ENCODE measurements around the gene SPAG6.

SPAG6 gene

DNA sequence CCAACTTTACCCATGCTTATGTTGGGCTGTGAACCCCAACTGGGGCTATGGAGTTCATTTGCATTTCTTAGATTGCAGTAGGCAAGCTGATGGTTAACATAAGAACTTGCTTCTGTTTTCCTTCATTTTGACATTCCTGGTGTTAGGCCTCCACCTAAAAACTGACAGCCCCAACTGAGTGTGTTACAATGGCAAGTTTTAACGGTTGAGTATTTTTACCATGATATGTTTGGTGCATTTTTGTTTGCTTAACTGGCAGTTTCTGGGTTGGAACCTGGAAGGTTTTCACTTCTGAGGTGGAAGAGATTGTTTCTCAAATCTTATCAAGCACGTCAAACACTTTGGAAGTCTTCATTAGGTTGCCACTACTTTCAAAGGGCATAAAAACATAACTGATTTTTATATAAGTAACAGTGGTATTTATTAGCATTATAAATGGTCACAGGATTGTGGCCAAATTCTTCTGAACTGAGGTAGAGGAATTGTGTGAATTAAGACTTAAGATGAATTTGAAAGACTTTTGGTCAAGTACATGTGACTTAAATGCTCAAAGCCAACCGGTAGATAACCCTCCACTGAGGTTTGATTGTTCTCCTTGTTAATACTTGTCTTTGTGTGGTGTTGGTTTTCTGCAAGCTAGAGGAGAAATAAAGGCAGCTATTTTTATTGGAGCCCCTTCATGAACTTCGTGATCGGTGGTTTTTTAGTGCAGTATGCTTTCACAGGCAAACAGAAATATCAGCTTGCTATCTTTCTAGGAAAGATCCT, 21.6 kb upstream of the SPAG6 start:
- H3K27ac ChIP-seq (ENCODE audit: low read length), result no peak overlapping the region
- H3K4me3 ChIP-seq (ENCODE audit: low read length), result peak overlapping the region; percentile 16; the same call in 1 of the 2 replicates
- no peak overlapping the region for H3K9ac ChIP-seq (ENCODE audit: low read depth, low read length)
- H3K36me3 ChIP-seq (ENCODE audit: insufficient read depth, low read depth, low read length), result no peaks in the 10 kb centered on the region
- peaks cover 28% of the 10 kb centered on the region; the same call in 1 of the 2 replicates for H3K4me1 ChIP-seq (ENCODE audit: insufficient read depth, low read length)
- no peaks in the 10 kb centered on the region for H3K9me3 ChIP-seq (ENCODE audit: insufficient read depth, low read depth, low read length)
- peaks cover 82% of the 10 kb centered on the region for H3K27me3 ChIP-seq (ENCODE audit: insufficient read depth, low read length)

- H3K27me3 ChIP-seq (ENCODE audit: insufficient read depth, low read length), result peaks cover 82% of the 10 kb centered on the region
- H3K27ac ChIP-seq (ENCODE audit: low read length), result no peak overlapping the region
- no peak overlapping the region for H3K4me3 ChIP-seq (ENCODE audit: low read length)
- H3K9me3 ChIP-seq (ENCODE audit: insufficient read depth, low read depth, low read length), result no peaks in the 10 kb centered on the region
- peaks cover 1% of the 10 kb centered on the region; the same call in 1 of the 2 replicates for H3K36me3 ChIP-seq (ENCODE audit: insufficient read depth, low read depth, low read length)
- no peak overlapping the region for H3K9ac ChIP-seq (ENCODE audit: low read depth, low read length)
- H3K4me1 ChIP-seq (ENCODE audit: insufficient read depth, low read length), result peaks cover 28% of the 10 kb centered on the region; the same call in 1 of the 2 replicates
These were observed 20.9 kb upstream of the SPAG6 start for GRCh38 chr10:22324413-22324812.

GRCh38 chr10:22324893-22325271, 20.4 kb upstream of the SPAG6 start:
- Histone ChIP-seq H3K27ac (ENCODE audit: low read length) (no peak overlapping the region), H3K4me1 (ENCODE audit: insufficient read depth, low read length) (peaks cover 28% of the 10 kb centered on the region; the same call in 1 of the 2 replicates), H3K36me3 (ENCODE audit: insufficient read depth, low read depth, low read length) (peaks cover 5% of the 10 kb centered on the region; the same call in 1 of the 2 replicates), H3K4me3 (ENCODE audit: low read length) (peak overlapping the region; percentile 75), H3K27me3 (ENCODE audit: insufficient read depth, low read length) (peaks cover 82% of the 10 kb centered on the region), H3K9ac (ENCODE audit: low read depth, low read length) (no peak overlapping the region), H3K9me3 (ENCODE audit: insufficient read depth, low read depth, low read length) (no peaks in the 10 kb centered on the region)

GRCh38 chr10:22325272-22326144, 19.8 kb upstream of the SPAG6 start:
- Histone ChIP-seq H3K36me3 (ENCODE audit: insufficient read depth, low read depth, low read length) (peaks cover 5% of the 10 kb centered on the region; the same call in 1 of the 2 replicates), H3K9me3 (ENCODE audit: insufficient read depth, low read depth, low read length) (no peaks in the 10 kb centered on the region), H3K27me3 (ENCODE audit: insufficient read depth, low read length) (peaks cover 83% of the 10 kb centered on the region), H3K4me3 (ENCODE audit: low read length) (peak overlapping the region; percentile 75), H3K9ac (ENCODE audit: low read depth, low read length) (no peak overlapping the region), H3K4me1 (ENCODE audit: insufficient read depth, low read length) (peaks cover 26% of the 10 kb centered on the region; the same call in 1 of the 2 replicates), H3K27ac (ENCODE audit: low read length) (no peak overlapping the region)

DNA sequence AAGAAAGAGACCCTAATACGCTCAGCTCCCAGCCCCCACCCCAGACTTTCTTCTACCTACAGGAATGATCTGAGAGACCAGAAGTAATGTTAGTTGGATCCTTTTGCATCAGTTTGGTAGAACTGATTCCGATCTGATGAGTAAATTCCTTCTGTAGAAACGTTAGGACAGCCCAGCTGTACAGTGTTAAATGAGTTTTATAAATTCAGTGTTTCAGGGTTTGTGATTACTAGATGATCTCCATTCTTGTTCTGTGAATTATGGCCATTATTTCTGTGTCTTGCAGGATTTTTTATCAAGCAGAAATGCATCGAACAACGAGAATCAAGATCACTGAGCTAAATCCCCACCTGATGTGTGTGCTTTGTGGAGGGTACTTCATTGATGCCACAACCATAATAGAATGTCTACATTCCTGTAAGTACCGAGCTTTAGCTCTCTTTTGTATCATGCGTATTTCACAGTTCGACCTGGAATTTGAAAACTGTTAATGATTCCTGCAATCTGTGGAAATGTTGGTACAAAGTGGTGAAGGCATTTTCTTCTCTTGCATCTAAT, 19.1 kb upstream of the SPAG6 start:
- Histone ChIP-seq H3K36me3 (ENCODE audit: insufficient read depth, low read depth, low read length) (peaks cover 5% of the 10 kb centered on the region; the same call in 1 of the 2 replicates), H3K4me3 (ENCODE audit: low read length) (peak overlapping the region; percentile 74), H3K27ac (ENCODE audit: low read length) (no peak overlapping the region), H3K4me1 (ENCODE audit: insufficient read depth, low read length) (peaks cover 26% of the 10 kb centered on the region; the same call in 1 of the 2 replicates), H3K27me3 (ENCODE audit: insufficient read depth, low read length) (peaks cover 91% of the 10 kb centered on the region), H3K9ac (ENCODE audit: low read depth, low read length) (no peak overlapping the region), H3K9me3 (ENCODE audit: insufficient read depth, low read depth, low read length) (no peaks in the 10 kb centered on the region)

GRCh38 chr10:22329150-22329549, 16.1 kb upstream of the SPAG6 start:
- Histone ChIP-seq H3K9ac (ENCODE audit: low read depth, low read length) (no peak overlapping the region), H3K9me3 (ENCODE audit: insufficient read depth, low read depth, low read length) (peaks cover 3% of the 10 kb centered on the region; the same call in 1 of the 2 replicates), H3K4me3 (ENCODE audit: low read length) (no peak overlapping the region), H3K27ac (ENCODE audit: low read length) (no peak overlapping the region), H3K27me3 (ENCODE audit: insufficient read depth, low read length) (peaks cover 96% of the 10 kb centered on the region), H3K4me1 (ENCODE audit: insufficient read depth, low read length) (peaks cover 19% of the 10 kb centered on the region; the same call in 1 of the 2 replicates), H3K36me3 (ENCODE audit: insufficient read depth, low read depth, low read length) (peaks cover 5% of the 10 kb centered on the region; the same call in 1 of the 2 replicates)

DNA sequence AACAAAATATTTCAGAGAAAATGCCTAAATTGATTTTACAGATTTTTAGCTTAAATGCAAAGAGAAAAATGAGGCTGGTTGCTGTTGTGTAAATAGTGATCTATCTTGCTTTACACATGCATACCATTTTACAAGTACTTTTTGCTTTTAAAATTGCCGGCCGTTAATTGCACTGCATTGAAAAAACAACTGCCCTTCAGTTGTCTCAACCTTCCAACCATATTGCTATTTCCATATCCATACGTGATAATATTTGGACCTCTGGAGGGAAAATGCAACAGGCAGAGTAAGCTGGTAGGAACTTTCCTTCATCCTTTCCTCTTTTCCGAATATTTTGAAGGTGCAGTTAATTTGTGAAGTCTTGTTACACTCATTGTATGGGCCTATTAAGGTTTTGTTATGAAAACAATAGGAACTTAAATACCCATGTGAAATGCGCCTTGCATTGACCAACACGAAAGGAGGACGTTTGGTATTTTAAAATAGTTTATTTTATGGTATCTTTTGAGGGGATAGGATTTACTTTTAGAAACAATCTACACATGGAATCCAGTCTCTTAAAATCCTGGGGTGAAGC, 13.1 kb upstream of the SPAG6 start:
- no peak overlapping the region for H3K9ac ChIP-seq (ENCODE audit: low read depth, low read length)
- H3K4me1 ChIP-seq (ENCODE audit: insufficient read depth, low read length), result no peaks in the 10 kb centered on the region
- H3K4me3 ChIP-seq (ENCODE audit: low read length), result no peak overlapping the region
- H3K27me3 ChIP-seq (ENCODE audit: insufficient read depth, low read length), result peaks cover 100% of the 10 kb centered on the region
- H3K36me3 ChIP-seq (ENCODE audit: insufficient read depth, low read depth, low read length), result peaks cover 5% of the 10 kb centered on the region; the same call in 1 of the 2 replicates
- no peak overlapping the region for H3K27ac ChIP-seq (ENCODE audit: low read length)
- H3K9me3 ChIP-seq (ENCODE audit: insufficient read depth, low read depth, low read length), result peaks cover 3% of the 10 kb centered on the region; the same call in 1 of the 2 replicates

- Histone ChIP-seq H3K4me1 (ENCODE audit: insufficient read depth, low read length) (no peaks in the 10 kb centered on the region), H3K27ac (ENCODE audit: low read length) (no peak overlapping the region), H3K9me3 (ENCODE audit: insufficient read depth, low read depth, low read length) (peaks cover 3% of the 10 kb centered on the region; the same call in 1 of the 2 replicates), H3K27me3 (ENCODE audit: insufficient read depth, low read length) (peaks cover 100% of the 10 kb centered on the region), H3K9ac (ENCODE audit: low read depth, low read length) (no peak overlapping the region), H3K4me3 (ENCODE audit: low read length) (peak overlapping the region; percentile 51; the same call in 1 of the 2 replicates), H3K36me3 (ENCODE audit: insufficient read depth, low read depth, low read length) (peaks cover 5% of the 10 kb centered on the region; the same call in 1 of the 2 replicates)
These were observed 11.9 kb upstream of the SPAG6 start for GRCh38 chr10:22333167-22333974.

GRCh38 chr10:22333975-22334282, 11.4 kb upstream of the SPAG6 start:
- H3K27me3 ChIP-seq (ENCODE audit: insufficient read depth, low read length), result peaks cover 100% of the 10 kb centered on the region
- H3K9ac ChIP-seq (ENCODE audit: low read depth, low read length), result no peak overlapping the region

GRCh38 chr10:22334414-22335172, 10.7 kb upstream of the SPAG6 start:
- Histone ChIP-seq H3K36me3 (ENCODE audit: insufficient read depth, low read depth, low read length) (peaks cover 2% of the 10 kb centered on the region; the same call in 1 of the 2 replicates), H3K4me1 (ENCODE audit: insufficient read depth, low read length) (no peaks in the 10 kb centered on the region), H3K27me3 (ENCODE audit: insufficient read depth, low read length) (peaks cover 100% of the 10 kb centered on the region), H3K4me3 (ENCODE audit: low read length) (peak overlapping the region; percentile 51; the same call in 1 of the 2 replicates), H3K9ac (ENCODE audit: low read depth, low read length) (no peak overlapping the region), H3K9me3 (ENCODE audit: insufficient read depth, low read depth, low read length) (peaks cover 3% of the 10 kb centered on the region; the same call in 1 of the 2 replicates), H3K27ac (ENCODE audit: low read length) (no peak overlapping the region)

More at GRCh38 chr10:22333975-22334282, 11.4 kb upstream of the SPAG6 start:
- Histone ChIP-seq H3K27ac (ENCODE audit: low read length) (no peak overlapping the region), H3K4me3 (ENCODE audit: low read length) (peak overlapping the region; percentile 51; the same call in 1 of the 2 replicates), H3K36me3 (ENCODE audit: insufficient read depth, low read depth, low read length) (peaks cover 5% of the 10 kb centered on the region; the same call in 1 of the 2 replicates), H3K4me1 (ENCODE audit: insufficient read depth, low read length) (no peaks in the 10 kb centered on the region), H3K9me3 (ENCODE audit: insufficient read depth, low read depth, low read length) (peaks cover 3% of the 10 kb centered on the region; the same call in 1 of the 2 replicates)

All from iPS-20b (cell line).